HCT116 (cell line): ENCODE results near the gene C2orf68. TPM values are rescaled to one million over a fixed set of nuclear protein-coding genes. Genes with fewer than 3 reads are reported as not detected.

Experiments
- ATAC-seq: fragments of 200-7000 bp; cut with Tn5 transposase; 2 replicates; pipeline ENCODE4 v1.9.1; 2020; ENCODE audit warnings: mild to moderate bottlenecking, moderate library complexity
- BruUV-seq: library from RNA; stranded (reverse); fragments of 400-500 nt; replicated peaks from 2 replicates; lab custom pipeline; 2021; lab: Mats Ljungman, UMichigan
- CTCF ChIA-PET: fragments of 300-600 bp; sonication (Branson Sonifier 250); formaldehyde crosslinking; loops from one replicate; lab custom pipeline; 2021; ENCODE audit warnings: antibody characterized with exemption; lab: Charles Lee
- POLR2A ChIA-PET: fragments of 300-600, 350-600 bp; sonication (Branson Sonifier 250); formaldehyde crosslinking; loops from one replicate; lab custom pipeline; 2021; ENCODE audit warnings: antibody characterized with exemption; lab: Charles Lee
- RAD21 ChIA-PET, 2 experiments: fragments of 300-600 bp; sonication (Branson Sonifier 250); formaldehyde crosslinking; loops; one replicate each; lab custom pipeline; 2023; ENCODE audit warnings: low total read pairs in 2 of 2; ENCODE audit not compliant: uncharacterized antibody in 2 of 2, unreplicated experiment in 2 of 2, low non-redundant PET in 1 of 2; lab: Charles Lee
- DNase-seq: peaks from one replicate; pipeline ENCODE4 v3.0.0-alpha.2; 2010; ENCODE audit warnings: low read depth, low spot score
- H2AFZ ChIP-seq: fragments of 200-600 bp; shearing (Covaris generic), sonication (generic); 2 replicates; pipeline ENCODE4 v1.6.1; 2017; ENCODE audit warnings: low read depth, mixed run types, mixed read lengths, antibody characterized with exemption, low read length; ENCODE audit not compliant: poor library complexity, severe bottlenecking
- H3K27ac ChIP-seq: 2 replicates; pipeline ENCODE4 v1.5.1; 2012; ENCODE audit warnings: low read depth, low read length
- H3K27me3 ChIP-seq: fragments of 200-600 bp; sonication (generic); 2 replicates; pipeline ENCODE4 v1.6.1; 2016; ENCODE audit warnings: mixed run types, low read length, mixed read lengths; ENCODE audit not compliant: insufficient read depth
- H3K36me3 ChIP-seq, 2 experiments: fragments of 200-500 bp in 1 of 2; fragments of 200-600 bp in 1 of 2; sonication (Bioruptor generic) in 1 of 2; sonication (generic) in 1 of 2; 2 replicates each; pipeline versions ENCODE4 v1.5.1 to v1.6.1; 2014 to 2016; ENCODE audit warnings: low read length in 2 of 2, inconsistent platforms in 1 of 2, mixed read lengths in 1 of 2, mixed run types in 1 of 2; ENCODE audit not compliant: insufficient read depth in 2 of 2, control insufficient read depth in 1 of 2
- H3K4me1 ChIP-seq, 2 experiments: fragments of 200-600 bp in 1 of 2; sonication (generic) in 1 of 2; 2 replicates each; pipeline versions ENCODE4 v1.5.1 to v1.6.1; 2012 to 2017; ENCODE audit warnings: low read length in 2 of 2, inconsistent platforms in 1 of 2, mild to moderate bottlenecking in 1 of 2, mixed read lengths in 1 of 2, mixed run types in 1 of 2, moderate library complexity in 1 of 2; ENCODE audit not compliant: insufficient read depth in 2 of 2, control insufficient read depth in 1 of 2
- H3K4me2 ChIP-seq: fragments of 200-600 bp; sonication (generic); 2 replicates; pipeline ENCODE4 v1.6.1; 2017; ENCODE audit warnings: mixed run types, low read length, mixed read lengths
- H3K4me3 ChIP-seq, 2 experiments: fragments of 200-600 bp in 1 of 2; sonication (generic) in 1 of 2; replicated peaks in 1 of 2; 2 replicates each; pipeline ENCODE4 v1.5.1; 2011 to 2016; ENCODE audit warnings: low read length in 2 of 2, control low read depth in 1 of 2, low read depth in 1 of 2, mild to moderate bottlenecking in 1 of 2, mixed read lengths in 1 of 2, mixed run types in 1 of 2
- H3K79me2 ChIP-seq: fragments of 200-600 bp; sonication (generic); 2 replicates; pipeline ENCODE4 v1.6.1; 2017; ENCODE audit warnings: mild to moderate bottlenecking, mixed run types, low read length, moderate library complexity, mixed read lengths; ENCODE audit not compliant: insufficient read depth
- H3K9ac ChIP-seq: fragments of 200-600 bp; sonication (generic); 2 replicates; pipeline ENCODE4 v1.6.1; 2016; ENCODE audit warnings: low read length, mixed read lengths
- H3K9me2 ChIP-seq: fragments of 200-600 bp; sonication (generic), shearing (Covaris generic); 2 replicates; pipeline ENCODE4 v1.6.1; 2017; ENCODE audit warnings: mixed run types, mild to moderate bottlenecking, moderate library complexity; ENCODE audit not compliant: insufficient read depth
- H3K9me3 ChIP-seq, 2 experiments: fragments of 200-500 bp in 1 of 2; fragments of 200-600 bp in 1 of 2; sonication (Bioruptor generic) in 1 of 2; sonication (generic) in 1 of 2; 2 replicates each; pipeline ENCODE4 v1.6.1; 2014 to 2017; ENCODE audit warnings: low read length in 2 of 2, mixed read lengths in 2 of 2, inconsistent platforms in 1 of 2, low read depth in 1 of 2, mild to moderate bottlenecking in 1 of 2, mixed run types in 1 of 2, moderate library complexity in 1 of 2; ENCODE audit not compliant: control insufficient read depth in 1 of 2, insufficient read depth in 1 of 2
- H4K20me1 ChIP-seq: fragments of 200-600 bp; sonication (generic), shearing (Covaris generic); 2 replicates; pipeline ENCODE4 v1.6.1; 2017; ENCODE audit warnings: mixed run types, mild to moderate bottlenecking, moderate library complexity; ENCODE audit not compliant: insufficient read depth
- ATF3 ChIP-seq: IDR thresholded peaks from 2 replicates; pipeline ENCODE4 v1.6.1; 2012
- CTCF ChIP-seq, 3 experiments: fragments of 200-600 bp in 1 of 3; sonication (generic) in 1 of 3; IDR thresholded peaks in 2 of 3; conservative IDR thresholded peaks in 1 of 3; 2 replicates each; pipeline ENCODE4 v1.5.1; 2012 to 2017; ENCODE audit warnings: low read depth in 2 of 3, low read length in 2 of 3, antibody characterized with exemption in 1 of 3, borderline replicate concordance in 1 of 3, control low read depth in 1 of 3, mild to moderate bottlenecking in 1 of 3, mixed read lengths in 1 of 3, mixed run types in 1 of 3, moderate library complexity in 1 of 3; ENCODE audit not compliant: insufficient read depth in 1 of 3
- ELF1 ChIP-seq: IDR thresholded peaks from 2 replicates; pipeline ENCODE4 v1.6.1; 2012; ENCODE audit warnings: low read depth, borderline replicate concordance
- EZH2phosphoT487 ChIP-seq: fragments of 200-600 bp; IDR thresholded peaks from 2 replicates; pipeline ENCODE4 v1.6.1; 2018; ENCODE audit warnings: antibody characterized with exemption, borderline replicate concordance
- FOSL1 ChIP-seq: IDR thresholded peaks from 2 replicates; pipeline ENCODE4 v1.6.1; 2012; ENCODE audit warnings: low read depth
- REST ChIP-seq: IDR thresholded peaks from 2 replicates; pipeline ENCODE4 v1.6.1; 2012; ENCODE audit warnings: low read depth
- SIN3A ChIP-seq: IDR thresholded peaks from 2 replicates; pipeline ENCODE4 v1.6.1; 2012; ENCODE audit warnings: low read depth
- SP1 ChIP-seq: IDR thresholded peaks from 2 replicates; pipeline ENCODE4 v1.6.1; 2012; ENCODE audit warnings: low read depth
- SRF ChIP-seq: IDR thresholded peaks from 2 replicates; pipeline ENCODE4 v1.6.1; 2012; ENCODE audit warnings: low read depth
- YY1 ChIP-seq: IDR thresholded peaks from 2 replicates; pipeline ENCODE4 v1.6.1; 2011; ENCODE audit warnings: low read length, low read depth, moderate library complexity, mild to moderate bottlenecking; ENCODE audit not compliant: insufficient replicate concordance; ENCODE audit errors: extremely low read depth
- ZNF274 ChIP-seq: fragments of 200-500 bp; sonication (Bioruptor generic); IDR thresholded peaks from 2 replicates; pipeline ENCODE4 v1.6.1; 2014; ENCODE audit warnings: mild to moderate bottlenecking, low read depth, low read length, inconsistent platforms
- intact Hi-C: fragments of 100-400 bp; cut with micrococcal nuclease; formaldehyde crosslinking; loops from 2 replicates; pipeline ENCODE4 v1.10.0; 2022
- total RNA-seq: library from RNA; stranded (reverse); gene quantifications from one replicate; pipeline ENCODE4 v1.2.1, GENCODE V29; 2021; ENCODE audit not compliant: unreplicated experiment

Gene C2orf68
- total RNA-seq, 1 experiment from 2014 or later, result 21.8 TPM

- DNase-seq (no peak), ATAC-seq (no peak)
- intact Hi-C loops, result no loop called here
- ChIA-PET POLR2A (no interaction called here), RAD21 (no interaction called here), CTCF (interaction anchor here (1.9 to 2.0 kb wide), 2 partner anchors 16 to 17 kb away, joined by 7 to 12 read pairs; no protein-coding TSS in a partner anchor)
- Histone ChIP-seq H3K27me3 (no peaks in the 10 kb centered on the region), H3K9ac (no peak overlapping the region), H3K27ac (no peak overlapping the region), H3K4me1 (peaks cover 8 to 11% of the 10 kb centered on the region in 2 experiments; a peak in 3 of 4 replicates), H3K79me2 (peaks cover 85% of the 10 kb centered on the region), H3K36me3 (peaks cover 57 to 65% of the 10 kb centered on the region in 2 experiments), H3K4me2 (no peak overlapping the region), H3K4me3 (no peak overlapping the region), H4K20me1 (no peaks in the 10 kb centered on the region), H2AFZ (no peak overlapping the region)
- BruUV-seq, result no TSS peak
- TF ChIP-seq ELF1, result no peak
- TF ChIP-seq CTCF (IDR thresholded peaks at IDR 0.05 in 2 of 3, conservative IDR thresholded peaks at IDR 0.05 in 1 of 3; ENCODE audit: borderline replicate concordance in 1 of 3, insufficient read depth in 1 of 3, low read depth in 2 of 3, low read length in 2 of 3), result no peak
- no peak for TF ChIP-seq FOSL1
- TF ChIP-seq SP1, result no peak
- no peak for TF ChIP-seq YY1
- TF ChIP-seq, all 23 proteins: peak for 0
- Histone ChIP-seq H3K9me2 (no peaks in the 10 kb centered on the region), H3K9me3 (no peaks in the 10 kb centered on the region)
Measured at GRCh38 chr2:85621338-85621737, 9.5 kb upstream of the C2orf68 start.

GRCh38 chr2:85619617-85620016 lies 7.8 kb upstream of the C2orf68 start:
- H3K27ac ChIP-seq, result no peak overlapping the region
- H3K27me3 ChIP-seq, result no peaks in the 10 kb centered on the region
- no peak overlapping the region for H2AFZ ChIP-seq
- no peak overlapping the region for H3K4me2 ChIP-seq
- DNase-seq (no peak), ATAC-seq (no peak)
- no peaks in the 10 kb centered on the region for H4K20me1 ChIP-seq
- H3K36me3 ChIP-seq, result peaks cover 44 to 54% of the 10 kb centered on the region in 2 experiments
- no TSS peak for BruUV-seq
- RAD21 ChIA-PET, result no interaction called here
- H3K79me2 ChIP-seq, result peaks cover 79% of the 10 kb centered on the region
- H3K4me3 ChIP-seq, result no peak overlapping the region
- CTCF ChIA-PET, result interaction anchor here (2.0 kb wide), 1 partner anchor 18 kb away, joined by 7 read pairs; no protein-coding TSS in a partner anchor
- POLR2A ChIA-PET, result no interaction called here
- peaks cover 8 to 19% of the 10 kb centered on the region in 2 experiments; a peak in 3 of 4 replicates for H3K4me1 ChIP-seq
- H3K9me2 ChIP-seq, result no peaks in the 10 kb centered on the region
- H3K9me3 ChIP-seq, result no peaks in the 10 kb centered on the region
- no peak overlapping the region for H3K9ac ChIP-seq
- intact Hi-C loops, result no loop called here
- TF ChIP-seq EZH2phosphoT487 (no peak), REST (no peak), ATF3 (no peak), SRF (no peak), FOSL1 (no peak), ZNF274 (no peak), SP1 (no peak), SIN3A (no peak)
